Heart left ventricle (tissue), 16 donors: ENCODE data around the gene RNF40. TPM values are rescaled to one million over a fixed set of nuclear protein-coding genes. Genes with fewer than 3 reads are reported as not detected.
A peak's percentile ranks its signal among the peaks of the same experiment; 100 is the strongest.

ENCODE experiments used
- ATAC-seq, 4 donors: fragments of 200-7000 bp; cut with Tn5 transposase; one replicate each; pipeline ENCODE4 v1.9.1; 2020 to 2022; ENCODE audit warnings: moderate library complexity in 4 of 4, mild to moderate bottlenecking in 3 of 4, moderate number of reproducible peaks in 1 of 4
- DNase-seq, 5 donors: peaks; one replicate each; pipeline ENCODE4 v3.0.0-alpha.2; 2020
- H3K27ac ChIP-seq, 12 donors: fragments of 200-600 bp; sonication (generic) in 4 of 12; one replicate each; pipeline versions ENCODE4 v1.5.0 to v1.8.0; 2016 to 2022; ENCODE audit warnings: mild to moderate bottlenecking in 2 of 12
- H3K27me3 ChIP-seq, 9 donors: fragments of 200-600 bp; sonication (generic) in 2 of 9; one replicate each; pipeline versions ENCODE4 v1.5.1 to v1.8.0; 2016 to 2022; ENCODE audit warnings: mild to moderate bottlenecking in 3 of 9
- H3K36me3 ChIP-seq, 9 donors: fragments of 200-600 bp; sonication (generic) in 2 of 9; one replicate each; pipeline versions ENCODE4 v1.5.0 to v1.8.0; 2018 to 2022; ENCODE audit warnings: mild to moderate bottlenecking in 2 of 9
- H3K4me1 ChIP-seq, 12 donors: fragments of 200-600 bp; sonication (generic) in 4 of 12; one replicate each; pipeline versions ENCODE4 v1.5.0 to v1.8.0; 2016 to 2022; ENCODE audit warnings: mild to moderate bottlenecking in 3 of 12
- H3K4me3 ChIP-seq, 12 donors: fragments of 200-600 bp; sonication (generic) in 4 of 12; one replicate each; pipeline versions ENCODE4 v1.5.0 to v1.8.0; 2017 to 2022; ENCODE audit warnings: mild to moderate bottlenecking in 9 of 12, moderate library complexity in 4 of 12
- H3K9me3 ChIP-seq, 12 donors: fragments of 200-600 bp; sonication (generic) in 4 of 12; one replicate each; pipeline versions ENCODE4 v1.5.0 to v1.8.0; 2016 to 2022; ENCODE audit warnings: mild to moderate bottlenecking in 1 of 12
- CTCF ChIP-seq, 12 donors: fragments of 200-600 bp; sonication (generic) in 4 of 12; IDR thresholded peaks; one replicate each; pipeline versions ENCODE4 v1.5.0 to v1.8.0; 2018 to 2022; ENCODE audit warnings: antibody characterized with exemption in 12 of 12, mild to moderate bottlenecking in 5 of 12
- POLR2A ChIP-seq, 2 donors: fragments of 450-650 bp; IDR thresholded peaks; one replicate each; pipeline ENCODE4 v1.6.1; 2017; ENCODE audit warnings: antibody characterized with exemption in 2 of 2, mild to moderate bottlenecking in 2 of 2, moderate library complexity in 2 of 2
- WGBS, 4 donors: extraction: QIAGEN DNeasy Blood & Tissue Kit in 2 of 4; methylation state at CpG; one replicate each; pipeline versions ENCODE4 v1.1.5 to v1.1.7; 2013 to 2018; 5-methylcytosine and 5-hydroxymethylcytosine counted together
- intact Hi-C, 10 donors: fragments of 100-400 bp; cut with DNase I; formaldehyde crosslinking; loops; one replicate each; pipeline versions ENCODE4 v1.11.1 to v1.14.2; 2022
- long read RNA-seq, 3 donors: library from polyadenylated mRNA; unstranded; transcript quantifications; one replicate each; pipeline ENCODE4 v2.0.0, GENCODE V29; 2020 to 2021
- polyA plus RNA-seq, 2 donors: library from polyadenylated mRNA; stranded (reverse); fragments of 200-250 nt; gene quantifications; one replicate each; pipeline ENCODE4 v1.2.3, GENCODE V29; 2013
- total RNA-seq, 9 donors: library from RNA; depleted of rRNA in 2 of 9; stranded (reverse); fragments of >200 nt in 2 of 9; fragmentation: NEBNext Ultra II Directional in 3 of 9; extraction: Animal tissue kit (Norgen Biotek cat#: 25700) in 3 of 9; gene quantifications; one replicate each; pipeline versions ENCODE4 v1.1.0 to v1.2.4, GENCODE V29; 2016 to 2023
- donor health status: ischemic (EF 13 %, LVEDD 7.1; RV severe dilation, severe dysfunction).
- donor health status: healthy with polysubstance abuse.
- donor health status: DM: no; HTN: yes; CAD: no.
- donor health status: DM: no; HTN: no; CAD: no.
- donor health status: ischemic (EF 25% LVEDD 6.9; RV normal size, moderate dysfunction).
- donor health status: ischemic (EF 25% LVEDD 5.7; RV mildly dilated, moderate dysfunction).
- donor health status: healthy.
- donor health status: DM: yes; HTN: yes; CAD: no.
- donor health status: ischemic (EF 35%, LVEDD 5.7; RV mildly dilated, moderate dysfunction).
- donor health status: nonischemic (EF 11% LVEDD 7.7; RV severe dilation, severe dysfunction).
- donor health status: DM: yes; HTN: yes; CAD: no.
- donor health status: PGD.
- donor health status: ischemic (EF 29% LVEDD 5.4; RV normal size, mild dysfunction).
- donor health status: nonischemic (EF 23%, LVEDD 6.1; RV moderate dilation, normal function).

RNF40 gene
- total RNA-seq (10 to 100 TPM; 29.3 to 62.0 (median 50.3) TPM), polyA plus RNA-seq (10 to 100 TPM; 31.3 to 66.9 TPM)
- long read RNA-seq, donor 1, full-length matches to known transcripts = 8 of 37 reads
- long read RNA-seq, donor 1, partial matches to known transcripts = 16 of 37 reads
- long read RNA-seq, donor 1, other reads (novel, unspliced or antisense) = 13 of 37 reads
- long read RNA-seq, donor 2, full-length matches to known transcripts = 33 of 98 reads
- long read RNA-seq, donor 2, partial matches to known transcripts = 36 of 98 reads
- long read RNA-seq, donor 2, other reads (novel, unspliced or antisense) = 29 of 98 reads
- long read RNA-seq, donor 3, full-length matches to known transcripts = 9 of 37 reads
- long read RNA-seq, donor 3, partial matches to known transcripts = 18 of 37 reads
- long read RNA-seq, donor 3, other reads (novel, unspliced or antisense) = 10 of 37 reads

- DNase-seq (peak; percentile 96 to 97 (median 97)), ATAC-seq (peak; percentile 93 to 98 (median 94))
- Histone ChIP-seq H3K4me3 (peak within 1 kb of the TSS; percentile 70 to 99 (median 92)), H3K36me3 (peaks cover 0 to 57% (median 48%) of the 10 kb centered on the region in 9 donors), H3K9me3 (no peaks in the 10 kb centered on the region), H3K27me3 (no peaks in the 10 kb centered on the region), H3K4me1 (peaks cover 0 to 49% (median 34%) of the 10 kb centered on the region in 12 donors), H3K27ac (peak within 1 kb of the TSS; percentile 48 to 97 (median 90))
- TF ChIP-seq POLR2A (IDR thresholded peaks at IDR 0.05) (peak; percentile 57 to 88), CTCF (IDR thresholded peaks at IDR 0.05) (no peak)
- intact Hi-C loops = loop anchor here in 3 of 10 donors (2.0 to 5.0 kb wide), 4 partner anchors 13 to 65 kb away; partner anchors contain the start of genes PHKG2 (in 1 of the 3) and SRCAP (in 1 of the 3)
- 1 to 2% (median 1%) methylated on average over 47 to 60 of the region's 60 CpGs for WGBS, 4 donors
Measured at GRCh38 chr16:30761928-30762902, at the start of gene RNF40, which contains the start of gene CFAP119. RNF40 (plus strand) TSS chr16:30762322; CDS start chr16:30762546, 224 bp downstream. CFAP119 (minus strand) TSS chr16:30762062; CDS start chr16:30761748, 314 bp downstream.

- peaks cover 0 to 37% (median 0%) of the 10 kb centered on the region in 12 donors for H3K4me1 ChIP-seq
- DNase-seq (peak in 1 of 5 donors; percentile 3), ATAC-seq (peak in 2 of 4 donors; percentile 13 to 24)
- 77 to 81% (median 79%) methylated on average over 17 of the region's 17 CpGs for WGBS, 4 donors
- no peaks in the 10 kb centered on the region for H3K9me3 ChIP-seq
- H3K27me3 ChIP-seq = no peaks in the 10 kb centered on the region
- H3K27ac ChIP-seq = peak overlapping the region in 3 of 12 donors; percentile 21 to 87 (median 27)
- peaks cover 8 to 100% (median 99%) of the 10 kb centered on the region in 9 donors for H3K36me3 ChIP-seq
- intact Hi-C loops = no loop called here
- TF ChIP-seq CTCF (IDR thresholded peaks at IDR 0.05) = no peak
- no peak for TF ChIP-seq POLR2A (IDR thresholded peaks at IDR 0.05)
- no peak overlapping the region for H3K4me3 ChIP-seq
Measured at GRCh38 chr16:30715750-30716445, 46.2 kb upstream of the RNF40 start.

- no peak for ATAC-seq
- peaks cover 4 to 100% (median 99%) of the 10 kb centered on the region in 9 donors for H3K36me3 ChIP-seq
- no peak for TF ChIP-seq CTCF (IDR thresholded peaks at IDR 0.05)
- no peak for TF ChIP-seq POLR2A (IDR thresholded peaks at IDR 0.05)
- H3K27ac ChIP-seq = no peak overlapping the region
- intact Hi-C loops = no loop called here
- DNase-seq = no peak
- H3K4me1 ChIP-seq = peaks cover 0 to 31% (median 0%) of the 10 kb centered on the region in 12 donors
- H3K27me3 ChIP-seq = no peaks in the 10 kb centered on the region
- WGBS, 4 donors = 72 to 81% (median 78%) methylated on average over 11 of the region's 11 CpGs
- H3K4me3 ChIP-seq = no peak overlapping the region
- H3K9me3 ChIP-seq = no peaks in the 10 kb centered on the region
Measured at GRCh38 chr16:30720086-30720485, 42.0 kb upstream of the RNF40 start.
